ENCODE results near the gene MACROD2. TPM values are rescaled to one million over a fixed set of nuclear protein-coding genes. Genes with fewer than 3 reads are reported as not detected.

MACROD2 gene
- polyA plus RNA-seq, 2 of the 4 experiments (the other 2 are of a cell fraction) = 0.96 to 1.3 TPM

GRCh38 chr20:15482525-15482924 is 1487.2 kb downstream of the MACROD2 start:
- FAIRE-seq = peak; percentile 86
- CTCF ChIA-PET = interaction anchor here (1.4 kb wide), 1 partner anchor 9 kb away, joined by 4 read pairs; no protein-coding TSS in a partner anchor
- 11% methylated on average over 3 of the region's 3 CpGs for WGBS (ENCODE audit: missing lambda C conversion rate)

GRCh38 chr20:15485519-15485918 is 1490.2 kb downstream of the MACROD2 start:
- Histone ChIP-seq H3K4me1 (no peaks in the 10 kb centered on the region), H3K9me3 (no peaks in the 10 kb centered on the region), H3K27ac (no peak overlapping the region), H3K4me3 (no peak overlapping the region), H3K4me2 (no peak overlapping the region)
- no peak for TF ChIP-seq JUNB (IDR thresholded peaks at IDR 0.05)
- DNase-seq (ENCODE audit: low read depth in 1 of 2, low spot score in 1 of 2) (no peak), FAIRE-seq (peak; percentile 23), ATAC-seq (no peak)
- ChIA-PET POLR2A (no interaction called here), CTCF (no interaction called here)
- WGBS (ENCODE audit: missing lambda C conversion rate) = 16% methylated on average over 2 of the region's 2 CpGs

More at GRCh38 chr20:15482525-15482924, 1487.2 kb downstream of the MACROD2 start:
- 0 out of 6 replicates have a peak, but pooled peaks of 1 of the 2 experiments have one; percentile 38 for ATAC-seq
- no peak overlapping the region for H3K4me2 ChIP-seq
- H3K4me3 ChIP-seq = no peak overlapping the region
- TF ChIP-seq HES2 (IDR thresholded peaks at IDR 0.05) (no peak), RNF2 (IDR thresholded peaks at IDR 0.05; ENCODE audit: borderline replicate concordance, low read depth) (no peak), MAZ (IDR thresholded peaks at IDR 0.05; ENCODE audit: borderline replicate concordance, low read depth, low read length) (no peak), BHLHE40 (IDR thresholded peaks at IDR 0.05; ENCODE audit: low read depth, low read length) (no peak), CEBPB (IDR thresholded peaks at IDR 0.05) (no peak), POLR2A (IDR thresholded peaks at IDR 0.05; ENCODE audit: low read length) (no peak), RARB (CRISPR knock-in tag; IDR thresholded peaks at IDR 0.05) (no peak)
- POLR2A ChIA-PET = no interaction called here
- no peaks in the 10 kb centered on the region for H3K9me3 ChIP-seq
- no peak overlapping the region for H3K27ac ChIP-seq
- H3K4me1 ChIP-seq = no peaks in the 10 kb centered on the region
- DNase-seq (ENCODE audit: low read depth in 1 of 2, low spot score in 1 of 2) = no peak

GRCh38 chr20:15487030-15487429 is 1491.7 kb downstream of the MACROD2 start:
- Histone ChIP-seq H3K4me2 (no peak overlapping the region), H3K27ac (no peak overlapping the region), H3K4me3 (no peak overlapping the region), H3K9me3 (no peaks in the 10 kb centered on the region), H3K4me1 (no peaks in the 10 kb centered on the region)
- no peak for DNase-seq (ENCODE audit: low read depth in 1 of 2, low spot score in 1 of 2)
- no peak for ATAC-seq
- FAIRE-seq = no peak
- ChIA-PET CTCF (interaction anchor here (0.9 kb wide), 1 partner anchor 55 kb away, joined by 4 read pairs; no protein-coding TSS in a partner anchor), POLR2A (no interaction called here)
- no peak for TF ChIP-seq ZFP36 (IDR thresholded peaks at IDR 0.05; ENCODE audit: borderline replicate concordance, partially characterized antibody)
- no peak for TF ChIP-seq JUN (IDR thresholded peaks at IDR 0.05)
- no peak for TF ChIP-seq ESRRA (IDR thresholded peaks at IDR 0.05; ENCODE audit: borderline replicate concordance, low read length)
- no peak for TF ChIP-seq PBX3 (IDR thresholded peaks at IDR 0.05)
- no peak for TF ChIP-seq FOSL2 (IDR thresholded peaks at IDR 0.05)
- TF ChIP-seq FOSL2 (CRISPR knock-in tag; IDR thresholded peaks at IDR 0.05) = no peak
- no peak for TF ChIP-seq RNF2 (IDR thresholded peaks at IDR 0.05; ENCODE audit: borderline replicate concordance, low read depth)
- TF ChIP-seq HDAC2 (IDR thresholded peaks at IDR 0.05) = no peak
- no peak for TF ChIP-seq REST (IDR thresholded peaks at IDR 0.05)
- TF ChIP-seq POLR2AphosphoS2 (conservative IDR thresholded peaks at IDR 0.05; ENCODE audit: low read length) = no peak
- no peak for TF ChIP-seq GATA3 (IDR thresholded peaks at IDR 0.05; ENCODE audit: borderline replicate concordance)
- TF ChIP-seq ATOH8 (CRISPR knock-in tag; IDR thresholded peaks at IDR 0.05; ENCODE audit: low read depth) = no peak
- TF ChIP-seq EP300 (IDR thresholded peaks at IDR 0.05) = no peak
- TF ChIP-seq CHD2 (IDR thresholded peaks at IDR 0.05; ENCODE audit: low read length, partially characterized antibody) = no peak
- WGBS (ENCODE audit: missing lambda C conversion rate) = 5% methylated on average over 2 of the region's 2 CpGs

Data from A549 (cell line).